HCT116 (cell line): ENCODE measurements around the gene CFAP126. TPM values are rescaled to one million over a fixed set of nuclear protein-coding genes. Genes with fewer than 3 reads are reported as not detected.

ENCODE experiments used
- ATAC-seq: fragments of 200-7000 bp; cut with Tn5 transposase; 2 replicates; pipeline ENCODE4 v1.9.1; 2020; ENCODE audit warnings: mild to moderate bottlenecking, moderate library complexity
- BruUV-seq: library from RNA; stranded (reverse); fragments of 400-500 nt; replicated peaks from 2 replicates; lab custom pipeline; 2021; lab: Mats Ljungman, UMichigan
- CTCF ChIA-PET: fragments of 300-600 bp; sonication (Branson Sonifier 250); formaldehyde crosslinking; loops from one replicate; lab custom pipeline; 2021; ENCODE audit warnings: antibody characterized with exemption; lab: Charles Lee
- POLR2A ChIA-PET: fragments of 300-600, 350-600 bp; sonication (Branson Sonifier 250); formaldehyde crosslinking; loops from one replicate; lab custom pipeline; 2021; ENCODE audit warnings: antibody characterized with exemption; lab: Charles Lee
- RAD21 ChIA-PET, 2 experiments: fragments of 300-600 bp; sonication (Branson Sonifier 250); formaldehyde crosslinking; loops; one replicate each; lab custom pipeline; 2023; ENCODE audit warnings: low total read pairs in 2 of 2; ENCODE audit not compliant: uncharacterized antibody in 2 of 2, unreplicated experiment in 2 of 2, low non-redundant PET in 1 of 2; lab: Charles Lee
- DNase-seq: peaks from one replicate; pipeline ENCODE4 v3.0.0-alpha.2; 2010; ENCODE audit warnings: low read depth, low spot score
- H2AFZ ChIP-seq: fragments of 200-600 bp; shearing (Covaris generic), sonication (generic); 2 replicates; pipeline ENCODE4 v1.6.1; 2017; ENCODE audit warnings: low read depth, mixed run types, mixed read lengths, antibody characterized with exemption, low read length; ENCODE audit not compliant: poor library complexity, severe bottlenecking
- H3K27ac ChIP-seq: 2 replicates; pipeline ENCODE4 v1.5.1; 2012; ENCODE audit warnings: low read depth, low read length
- H3K27me3 ChIP-seq: fragments of 200-600 bp; sonication (generic); 2 replicates; pipeline ENCODE4 v1.6.1; 2016; ENCODE audit warnings: mixed run types, low read length, mixed read lengths; ENCODE audit not compliant: insufficient read depth
- H3K36me3 ChIP-seq, 2 experiments: fragments of 200-500 bp in 1 of 2; fragments of 200-600 bp in 1 of 2; sonication (Bioruptor generic) in 1 of 2; sonication (generic) in 1 of 2; 2 replicates each; pipeline versions ENCODE4 v1.5.1 to v1.6.1; 2014 to 2016; ENCODE audit warnings: low read length in 2 of 2, inconsistent platforms in 1 of 2, mixed read lengths in 1 of 2, mixed run types in 1 of 2; ENCODE audit not compliant: insufficient read depth in 2 of 2, control insufficient read depth in 1 of 2
- H3K4me1 ChIP-seq, 2 experiments: fragments of 200-600 bp in 1 of 2; sonication (generic) in 1 of 2; 2 replicates each; pipeline versions ENCODE4 v1.5.1 to v1.6.1; 2012 to 2017; ENCODE audit warnings: low read length in 2 of 2, inconsistent platforms in 1 of 2, mild to moderate bottlenecking in 1 of 2, mixed read lengths in 1 of 2, mixed run types in 1 of 2, moderate library complexity in 1 of 2; ENCODE audit not compliant: insufficient read depth in 2 of 2, control insufficient read depth in 1 of 2
- H3K4me2 ChIP-seq: fragments of 200-600 bp; sonication (generic); 2 replicates; pipeline ENCODE4 v1.6.1; 2017; ENCODE audit warnings: mixed run types, low read length, mixed read lengths
- H3K4me3 ChIP-seq, 2 experiments: fragments of 200-600 bp in 1 of 2; sonication (generic) in 1 of 2; replicated peaks in 1 of 2; 2 replicates each; pipeline ENCODE4 v1.5.1; 2011 to 2016; ENCODE audit warnings: low read length in 2 of 2, control low read depth in 1 of 2, low read depth in 1 of 2, mild to moderate bottlenecking in 1 of 2, mixed read lengths in 1 of 2, mixed run types in 1 of 2
- H3K79me2 ChIP-seq: fragments of 200-600 bp; sonication (generic); 2 replicates; pipeline ENCODE4 v1.6.1; 2017; ENCODE audit warnings: mild to moderate bottlenecking, mixed run types, low read length, moderate library complexity, mixed read lengths; ENCODE audit not compliant: insufficient read depth
- H3K9ac ChIP-seq: fragments of 200-600 bp; sonication (generic); 2 replicates; pipeline ENCODE4 v1.6.1; 2016; ENCODE audit warnings: low read length, mixed read lengths
- H3K9me2 ChIP-seq: fragments of 200-600 bp; sonication (generic), shearing (Covaris generic); 2 replicates; pipeline ENCODE4 v1.6.1; 2017; ENCODE audit warnings: mixed run types, mild to moderate bottlenecking, moderate library complexity; ENCODE audit not compliant: insufficient read depth
- H3K9me3 ChIP-seq, 2 experiments: fragments of 200-500 bp in 1 of 2; fragments of 200-600 bp in 1 of 2; sonication (Bioruptor generic) in 1 of 2; sonication (generic) in 1 of 2; 2 replicates each; pipeline ENCODE4 v1.6.1; 2014 to 2017; ENCODE audit warnings: low read length in 2 of 2, mixed read lengths in 2 of 2, inconsistent platforms in 1 of 2, low read depth in 1 of 2, mild to moderate bottlenecking in 1 of 2, mixed run types in 1 of 2, moderate library complexity in 1 of 2; ENCODE audit not compliant: control insufficient read depth in 1 of 2, insufficient read depth in 1 of 2
- H4K20me1 ChIP-seq: fragments of 200-600 bp; sonication (generic), shearing (Covaris generic); 2 replicates; pipeline ENCODE4 v1.6.1; 2017; ENCODE audit warnings: mixed run types, mild to moderate bottlenecking, moderate library complexity; ENCODE audit not compliant: insufficient read depth
- CBX3 ChIP-seq: IDR thresholded peaks from 2 replicates; pipeline ENCODE4 v1.6.1; 2012; ENCODE audit warnings: low read depth
- CEBPB ChIP-seq: IDR thresholded peaks from 2 replicates; pipeline ENCODE4 v1.6.1; 2012; ENCODE audit warnings: low read depth
- EGR1 ChIP-seq: IDR thresholded peaks from 2 replicates; pipeline ENCODE4 v1.6.1; 2012; ENCODE audit warnings: low read depth
- ELF1 ChIP-seq: IDR thresholded peaks from 2 replicates; pipeline ENCODE4 v1.6.1; 2012; ENCODE audit warnings: low read depth, borderline replicate concordance
- EZH2 ChIP-seq: fragments of 200-600 bp; sonication (generic); IDR thresholded peaks from 2 replicates; pipeline ENCODE4 v1.6.1; 2017; ENCODE audit warnings: antibody characterized with exemption, mixed run types
- EZH2phosphoT487 ChIP-seq: fragments of 200-600 bp; IDR thresholded peaks from 2 replicates; pipeline ENCODE4 v1.6.1; 2018; ENCODE audit warnings: antibody characterized with exemption, borderline replicate concordance
- FOSL1 ChIP-seq: IDR thresholded peaks from 2 replicates; pipeline ENCODE4 v1.6.1; 2012; ENCODE audit warnings: low read depth
- JUND ChIP-seq: IDR thresholded peaks from 2 replicates; pipeline ENCODE4 v1.6.1; 2012
- MAX ChIP-seq: IDR thresholded peaks from 2 replicates; pipeline ENCODE4 v1.6.1; 2012
- POLR2AphosphoS5 ChIP-seq: IDR thresholded peaks from 2 replicates; pipeline ENCODE4 v1.6.1; 2011; ENCODE audit warnings: mild to moderate bottlenecking, low read depth, low read length, moderate library complexity
- RAD21 ChIP-seq: IDR thresholded peaks from 2 replicates; pipeline ENCODE4 v1.6.1; 2012; ENCODE audit warnings: low read depth, mild to moderate bottlenecking
- REST ChIP-seq: IDR thresholded peaks from 2 replicates; pipeline ENCODE4 v1.6.1; 2012; ENCODE audit warnings: low read depth
- SIN3A ChIP-seq: IDR thresholded peaks from 2 replicates; pipeline ENCODE4 v1.6.1; 2012; ENCODE audit warnings: low read depth
- SP1 ChIP-seq: IDR thresholded peaks from 2 replicates; pipeline ENCODE4 v1.6.1; 2012; ENCODE audit warnings: low read depth
- TCF7L2 ChIP-seq: IDR thresholded peaks from 2 replicates; pipeline ENCODE4 v1.7.0; 2011; ENCODE audit warnings: borderline replicate concordance, inconsistent platforms; ENCODE audit not compliant: insufficient read depth, insufficient read length; ENCODE audit errors: extremely low read depth
- YY1 ChIP-seq: IDR thresholded peaks from 2 replicates; pipeline ENCODE4 v1.6.1; 2011; ENCODE audit warnings: low read length, low read depth, moderate library complexity, mild to moderate bottlenecking; ENCODE audit not compliant: insufficient replicate concordance; ENCODE audit errors: extremely low read depth
- ZFX ChIP-seq: fragments of 450-650 bp; IDR thresholded peaks from 2 replicates; pipeline ENCODE4 v1.6.1; 2017
- ZNF274 ChIP-seq: fragments of 200-500 bp; sonication (Bioruptor generic); IDR thresholded peaks from 2 replicates; pipeline ENCODE4 v1.6.1; 2014; ENCODE audit warnings: mild to moderate bottlenecking, low read depth, low read length, inconsistent platforms
- intact Hi-C: fragments of 100-400 bp; cut with micrococcal nuclease; formaldehyde crosslinking; loops from 2 replicates; pipeline ENCODE4 v1.10.0; 2022
- total RNA-seq: library from RNA; stranded (reverse); gene quantifications from one replicate; pipeline ENCODE4 v1.2.1, GENCODE V29; 2021; ENCODE audit not compliant: unreplicated experiment
- TF ChIP-seq, protein P1 (sequence below): IDR thresholded peaks from 2 replicates; pipeline ENCODE4 v1.6.1; 2011; ENCODE audit warnings: mild to moderate bottlenecking, low read length, moderate library complexity; ENCODE audit not compliant: insufficient replicate concordance; ENCODE audit errors: extremely low read depth
- TF ChIP-seq, protein P2 (sequence below), 3 experiments: fragments of 200-600 bp in 1 of 3; sonication (generic) in 1 of 3; IDR thresholded peaks in 2 of 3; conservative IDR thresholded peaks in 1 of 3; 2 replicates each; pipeline ENCODE4 v1.5.1; 2012 to 2017; ENCODE audit warnings: low read depth in 2 of 3, low read length in 2 of 3, antibody characterized with exemption in 1 of 3, borderline replicate concordance in 1 of 3, control low read depth in 1 of 3, mild to moderate bottlenecking in 1 of 3, mixed read lengths in 1 of 3, mixed run types in 1 of 3, moderate library complexity in 1 of 3; ENCODE audit not compliant: insufficient read depth in 1 of 3

The CFAP126 gene
- total RNA-seq, 1 experiment from 2014 or later: not detected

DNA sequence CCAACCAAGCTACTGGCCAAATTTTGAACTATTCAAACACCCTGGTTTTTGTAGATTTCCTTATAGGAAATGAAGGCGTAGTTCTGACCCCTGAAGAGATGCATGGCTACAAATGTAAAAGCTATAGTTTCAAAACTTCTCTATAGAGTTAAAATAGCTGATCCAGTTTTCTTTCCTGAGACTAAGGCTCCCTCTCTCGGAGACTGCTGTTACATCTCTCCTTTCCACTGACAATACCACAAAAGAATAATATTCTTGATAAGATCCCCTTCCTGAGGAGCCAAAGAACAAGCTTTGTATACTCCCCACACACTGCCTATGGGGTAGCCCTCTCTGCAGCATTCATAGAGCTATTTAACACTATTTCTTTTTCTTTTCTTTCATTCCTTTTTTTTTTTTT, 6.7 kb upstream of the CFAP126 start:
- Histone ChIP-seq H3K4me1 (peaks cover 5 to 11% of the 10 kb centered on the region in 2 experiments), H3K36me3 (no peaks in the 10 kb centered on the region), H2AFZ (no peak overlapping the region), H3K27ac (no peak overlapping the region), H3K79me2 (no peaks in the 10 kb centered on the region), H3K4me3 (no peak overlapping the region), H3K27me3 (no peaks in the 10 kb centered on the region), H4K20me1 (no peaks in the 10 kb centered on the region), H3K9me3 (no peaks in the 10 kb centered on the region), H3K9me2 (no peaks in the 10 kb centered on the region), H3K9ac (no peak overlapping the region), H3K4me2 (no peak overlapping the region)
- no peak for ATAC-seq
- intact Hi-C loops: no loop called here
- ChIA-PET RAD21 (interaction anchor here in 1 of 2 experiments (0.6 kb wide), 1 partner anchor 198 kb away, joined by 7 read pairs; no protein-coding TSS in a partner anchor), CTCF (no interaction called here), POLR2A (no interaction called here)
- DNase-seq: no peak
- TF ChIP-seq FOSL1: no peak
- TF ChIP-seq, protein P1, sequence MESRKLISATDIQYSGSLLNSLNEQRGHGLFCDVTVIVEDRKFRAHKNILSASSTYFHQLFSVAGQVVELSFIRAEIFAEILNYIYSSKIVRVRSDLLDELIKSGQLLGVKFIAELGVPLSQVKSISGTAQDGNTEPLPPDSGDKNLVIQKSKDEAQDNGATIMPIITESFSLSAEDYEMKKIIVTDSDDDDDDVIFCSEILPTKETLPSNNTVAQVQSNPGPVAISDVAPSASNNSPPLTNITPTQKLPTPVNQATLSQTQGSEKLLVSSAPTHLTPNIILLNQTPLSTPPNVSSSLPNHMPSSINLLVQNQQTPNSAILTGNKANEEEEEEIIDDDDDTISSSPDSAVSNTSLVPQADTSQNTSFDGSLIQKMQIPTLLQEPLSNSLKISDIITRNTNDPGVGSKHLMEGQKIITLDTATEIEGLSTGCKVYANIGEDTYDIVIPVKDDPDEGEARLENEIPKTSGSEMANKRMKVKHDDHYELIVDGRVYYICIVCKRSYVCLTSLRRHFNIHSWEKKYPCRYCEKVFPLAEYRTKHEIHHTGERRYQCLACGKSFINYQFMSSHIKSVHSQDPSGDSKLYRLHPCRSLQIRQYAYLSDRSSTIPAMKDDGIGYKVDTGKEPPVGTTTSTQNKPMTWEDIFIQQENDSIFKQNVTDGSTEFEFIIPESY: no peak
- TF ChIP-seq CEBPB: no peak
- TF ChIP-seq EZH2: no peak
- TF ChIP-seq TCF7L2: no peak
- no peak for TF ChIP-seq POLR2AphosphoS5
- TF ChIP-seq REST: no peak
- TF ChIP-seq, protein P2, sequence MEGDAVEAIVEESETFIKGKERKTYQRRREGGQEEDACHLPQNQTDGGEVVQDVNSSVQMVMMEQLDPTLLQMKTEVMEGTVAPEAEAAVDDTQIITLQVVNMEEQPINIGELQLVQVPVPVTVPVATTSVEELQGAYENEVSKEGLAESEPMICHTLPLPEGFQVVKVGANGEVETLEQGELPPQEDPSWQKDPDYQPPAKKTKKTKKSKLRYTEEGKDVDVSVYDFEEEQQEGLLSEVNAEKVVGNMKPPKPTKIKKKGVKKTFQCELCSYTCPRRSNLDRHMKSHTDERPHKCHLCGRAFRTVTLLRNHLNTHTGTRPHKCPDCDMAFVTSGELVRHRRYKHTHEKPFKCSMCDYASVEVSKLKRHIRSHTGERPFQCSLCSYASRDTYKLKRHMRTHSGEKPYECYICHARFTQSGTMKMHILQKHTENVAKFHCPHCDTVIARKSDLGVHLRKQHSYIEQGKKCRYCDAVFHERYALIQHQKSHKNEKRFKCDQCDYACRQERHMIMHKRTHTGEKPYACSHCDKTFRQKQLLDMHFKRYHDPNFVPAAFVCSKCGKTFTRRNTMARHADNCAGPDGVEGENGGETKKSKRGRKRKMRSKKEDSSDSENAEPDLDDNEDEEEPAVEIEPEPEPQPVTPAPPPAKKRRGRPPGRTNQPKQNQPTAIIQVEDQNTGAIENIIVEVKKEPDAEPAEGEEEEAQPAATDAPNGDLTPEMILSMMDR (IDR thresholded peaks at IDR 0.05 in 2 of 3, conservative IDR thresholded peaks at IDR 0.05 in 1 of 3; ENCODE audit: borderline replicate concordance in 1 of 3, insufficient read depth in 1 of 3, low read depth in 2 of 3, low read length in 2 of 3): no peak
- no peak for TF ChIP-seq ZFX
- no peak for TF ChIP-seq EZH2phosphoT487
- no peak for TF ChIP-seq RAD21
- no peak for TF ChIP-seq ZNF274
- TF ChIP-seq SIN3A: no peak
- no peak for TF ChIP-seq CBX3
- no peak for TF ChIP-seq YY1
- TF ChIP-seq MAX: no peak
- TF ChIP-seq ELF1: no peak
- no peak for TF ChIP-seq JUND
- no peak for TF ChIP-seq SP1
- TF ChIP-seq EGR1: no peak
- BruUV-seq: no TSS peak
